Liver (tissue), 3 donors: ENCODE results near the gene COX8A.

Source experiments
- GABPA ChIP-seq, 2 donors: IDR thresholded peaks in 1 of 2; conservative IDR thresholded peaks in 1 of 2; 2 replicates each; pipeline ENCODE4 v1.6.1; 2016; ENCODE audit warnings: antibody characterized with exemption in 2 of 2, mild to moderate bottlenecking in 1 of 2, moderate library complexity in 1 of 2
- JUND ChIP-seq, 2 donors: IDR thresholded peaks; 2 replicates each; pipeline ENCODE4 v1.6.1; 2016; ENCODE audit warnings: antibody characterized with exemption in 2 of 2
- MAX ChIP-seq: IDR thresholded peaks from 2 replicates; pipeline ENCODE4 v1.6.1; 2016; ENCODE audit warnings: antibody characterized with exemption
- RAD21 ChIP-seq, 2 donors: IDR thresholded peaks; 2 replicates each; pipeline ENCODE4 v1.6.1; 2016; ENCODE audit warnings: antibody characterized with exemption in 2 of 2, mild to moderate bottlenecking in 2 of 2
- RXRA ChIP-seq, 2 donors: IDR thresholded peaks; 2 replicates each; pipeline ENCODE4 v1.6.1; 2017 to 2018; ENCODE audit warnings: antibody characterized with exemption in 2 of 2, mild to moderate bottlenecking in 1 of 2
- SP1 ChIP-seq: IDR thresholded peaks from 2 replicates; pipeline ENCODE4 v1.6.1; 2018; ENCODE audit warnings: antibody characterized with exemption, mild to moderate bottlenecking
- TAF1 ChIP-seq: conservative IDR thresholded peaks from 2 replicates; pipeline ENCODE4 v1.6.1; 2016; ENCODE audit warnings: antibody characterized with exemption, mild to moderate bottlenecking
- YY1 ChIP-seq: IDR thresholded peaks from 2 replicates; pipeline ENCODE4 v1.6.1; 2016; ENCODE audit warnings: antibody characterized with exemption, mild to moderate bottlenecking
- TF ChIP-seq, protein P1 (sequence below): fragments of 150-350 bp; IDR thresholded peaks from 2 replicates; pipeline ENCODE4 v1.5.1; 2017; ENCODE audit warnings: improper control_type of control experiment, low read depth, low read length; ENCODE audit not compliant: missing input control
- TF ChIP-seq, protein P2 (sequence below): IDR thresholded peaks from 2 replicates; pipeline ENCODE4 v1.6.1; 2016; ENCODE audit warnings: antibody characterized with exemption
- TF ChIP-seq, protein P3 (sequence below): IDR thresholded peaks from 2 replicates; pipeline ENCODE4 v1.6.1; 2016; ENCODE audit warnings: antibody characterized with exemption, mild to moderate bottlenecking
- donor health status: healthy.
- donor health status: healthy.

DNA sequence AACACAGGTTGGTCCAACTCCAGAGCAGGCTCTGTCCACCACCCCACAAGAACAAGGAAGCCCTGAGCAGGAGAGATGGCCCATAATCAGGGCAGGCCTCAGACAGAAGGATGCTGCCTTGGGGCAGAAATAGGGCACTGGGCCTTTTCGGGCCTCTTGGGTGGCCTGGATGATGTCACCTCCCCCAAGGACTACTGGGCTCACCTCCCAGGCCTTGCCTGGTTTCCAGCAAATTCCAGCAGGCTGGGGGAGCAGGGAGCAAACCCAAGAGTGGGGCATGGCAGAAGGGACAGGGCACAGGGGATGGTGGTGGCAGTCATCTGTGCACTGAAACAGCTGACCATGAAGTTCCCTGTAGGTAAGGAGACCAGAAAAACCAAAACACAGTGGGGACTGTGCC, 41.0 kb upstream of the COX8A start:
- TF ChIP-seq, protein P1, sequence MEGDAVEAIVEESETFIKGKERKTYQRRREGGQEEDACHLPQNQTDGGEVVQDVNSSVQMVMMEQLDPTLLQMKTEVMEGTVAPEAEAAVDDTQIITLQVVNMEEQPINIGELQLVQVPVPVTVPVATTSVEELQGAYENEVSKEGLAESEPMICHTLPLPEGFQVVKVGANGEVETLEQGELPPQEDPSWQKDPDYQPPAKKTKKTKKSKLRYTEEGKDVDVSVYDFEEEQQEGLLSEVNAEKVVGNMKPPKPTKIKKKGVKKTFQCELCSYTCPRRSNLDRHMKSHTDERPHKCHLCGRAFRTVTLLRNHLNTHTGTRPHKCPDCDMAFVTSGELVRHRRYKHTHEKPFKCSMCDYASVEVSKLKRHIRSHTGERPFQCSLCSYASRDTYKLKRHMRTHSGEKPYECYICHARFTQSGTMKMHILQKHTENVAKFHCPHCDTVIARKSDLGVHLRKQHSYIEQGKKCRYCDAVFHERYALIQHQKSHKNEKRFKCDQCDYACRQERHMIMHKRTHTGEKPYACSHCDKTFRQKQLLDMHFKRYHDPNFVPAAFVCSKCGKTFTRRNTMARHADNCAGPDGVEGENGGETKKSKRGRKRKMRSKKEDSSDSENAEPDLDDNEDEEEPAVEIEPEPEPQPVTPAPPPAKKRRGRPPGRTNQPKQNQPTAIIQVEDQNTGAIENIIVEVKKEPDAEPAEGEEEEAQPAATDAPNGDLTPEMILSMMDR, result no peak
- TF ChIP-seq, protein P2, sequence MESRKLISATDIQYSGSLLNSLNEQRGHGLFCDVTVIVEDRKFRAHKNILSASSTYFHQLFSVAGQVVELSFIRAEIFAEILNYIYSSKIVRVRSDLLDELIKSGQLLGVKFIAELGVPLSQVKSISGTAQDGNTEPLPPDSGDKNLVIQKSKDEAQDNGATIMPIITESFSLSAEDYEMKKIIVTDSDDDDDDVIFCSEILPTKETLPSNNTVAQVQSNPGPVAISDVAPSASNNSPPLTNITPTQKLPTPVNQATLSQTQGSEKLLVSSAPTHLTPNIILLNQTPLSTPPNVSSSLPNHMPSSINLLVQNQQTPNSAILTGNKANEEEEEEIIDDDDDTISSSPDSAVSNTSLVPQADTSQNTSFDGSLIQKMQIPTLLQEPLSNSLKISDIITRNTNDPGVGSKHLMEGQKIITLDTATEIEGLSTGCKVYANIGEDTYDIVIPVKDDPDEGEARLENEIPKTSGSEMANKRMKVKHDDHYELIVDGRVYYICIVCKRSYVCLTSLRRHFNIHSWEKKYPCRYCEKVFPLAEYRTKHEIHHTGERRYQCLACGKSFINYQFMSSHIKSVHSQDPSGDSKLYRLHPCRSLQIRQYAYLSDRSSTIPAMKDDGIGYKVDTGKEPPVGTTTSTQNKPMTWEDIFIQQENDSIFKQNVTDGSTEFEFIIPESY, result no peak
- no peak for TF ChIP-seq RAD21 (IDR thresholded peaks at IDR 0.05)
- TF ChIP-seq TAF1, result no peak
- no peak for TF ChIP-seq MAX
- TF ChIP-seq GABPA (IDR thresholded peaks at IDR 0.05 in 1 of 2, conservative IDR thresholded peaks at IDR 0.05 in 1 of 2), result no peak
- TF ChIP-seq, protein P3, sequence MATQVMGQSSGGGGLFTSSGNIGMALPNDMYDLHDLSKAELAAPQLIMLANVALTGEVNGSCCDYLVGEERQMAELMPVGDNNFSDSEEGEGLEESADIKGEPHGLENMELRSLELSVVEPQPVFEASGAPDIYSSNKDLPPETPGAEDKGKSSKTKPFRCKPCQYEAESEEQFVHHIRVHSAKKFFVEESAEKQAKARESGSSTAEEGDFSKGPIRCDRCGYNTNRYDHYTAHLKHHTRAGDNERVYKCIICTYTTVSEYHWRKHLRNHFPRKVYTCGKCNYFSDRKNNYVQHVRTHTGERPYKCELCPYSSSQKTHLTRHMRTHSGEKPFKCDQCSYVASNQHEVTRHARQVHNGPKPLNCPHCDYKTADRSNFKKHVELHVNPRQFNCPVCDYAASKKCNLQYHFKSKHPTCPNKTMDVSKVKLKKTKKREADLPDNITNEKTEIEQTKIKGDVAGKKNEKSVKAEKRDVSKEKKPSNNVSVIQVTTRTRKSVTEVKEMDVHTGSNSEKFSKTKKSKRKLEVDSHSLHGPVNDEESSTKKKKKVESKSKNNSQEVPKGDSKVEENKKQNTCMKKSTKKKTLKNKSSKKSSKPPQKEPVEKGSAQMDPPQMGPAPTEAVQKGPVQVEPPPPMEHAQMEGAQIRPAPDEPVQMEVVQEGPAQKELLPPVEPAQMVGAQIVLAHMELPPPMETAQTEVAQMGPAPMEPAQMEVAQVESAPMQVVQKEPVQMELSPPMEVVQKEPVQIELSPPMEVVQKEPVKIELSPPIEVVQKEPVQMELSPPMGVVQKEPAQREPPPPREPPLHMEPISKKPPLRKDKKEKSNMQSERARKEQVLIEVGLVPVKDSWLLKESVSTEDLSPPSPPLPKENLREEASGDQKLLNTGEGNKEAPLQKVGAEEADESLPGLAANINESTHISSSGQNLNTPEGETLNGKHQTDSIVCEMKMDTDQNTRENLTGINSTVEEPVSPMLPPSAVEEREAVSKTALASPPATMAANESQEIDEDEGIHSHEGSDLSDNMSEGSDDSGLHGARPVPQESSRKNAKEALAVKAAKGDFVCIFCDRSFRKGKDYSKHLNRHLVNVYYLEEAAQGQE, result no peak
- no peak for TF ChIP-seq SP1
- TF ChIP-seq YY1, result no peak
- no peak for TF ChIP-seq RXRA (IDR thresholded peaks at IDR 0.05)
- TF ChIP-seq JUND (IDR thresholded peaks at IDR 0.05), result no peak
